Cardiac muscle cell (in vitro differentiated cells and primary cell): ENCODE data around the gene NFE2L2. TPM values are rescaled to one million over a fixed set of nuclear protein-coding genes. Genes with fewer than 3 reads are reported as not detected.
"Not testable (repeated sequence)": the region's sequence is repeated elsewhere in the genome, so short reads cannot be mapped to it uniquely, and the experiment has no call there.

Experiments used
- DNase-seq, 2 donors: peaks; one replicate each; pipeline versions ENCODE4 v3.0.0 to v3.0.0-alpha.2; 2010 to 2017; ENCODE audit warnings: low read depth in 1 of 2, low spot score in 1 of 2
- H3K27ac ChIP-seq: fragments of 200-600 bp; sonication (generic); 2 replicates; pipeline ENCODE4 v1.5.1; 2016
- H3K27me3 ChIP-seq: fragments of 200-600 bp; sonication (generic); 2 replicates; pipeline ENCODE4 v1.6.0; 2016; ENCODE audit warnings: control low read depth
- H3K36me3 ChIP-seq: fragments of 200-600 bp; sonication (generic); 2 replicates; pipeline ENCODE4 v1.5.1; 2016; ENCODE audit warnings: control low read depth
- H3K4me1 ChIP-seq: fragments of 200-600 bp; sonication (generic); 2 replicates; pipeline ENCODE4 v1.8.1; 2017; ENCODE audit warnings: low read depth, mild to moderate bottlenecking, mixed run types
- H3K4me3 ChIP-seq: fragments of 200-600 bp; sonication (generic); 2 replicates; pipeline ENCODE4 v1.5.1; 2016; ENCODE audit warnings: mild to moderate bottlenecking
- H3K9me3 ChIP-seq: fragments of 200-600 bp; sonication (generic); 2 replicates; pipeline ENCODE4 v1.5.1; 2017; ENCODE audit warnings: low read depth, mild to moderate bottlenecking, control low read depth
- CTCF ChIP-seq: IDR thresholded peaks from 2 replicates; pipeline ENCODE4 v1.5.1; 2012; ENCODE audit warnings: low read depth, mild to moderate bottlenecking, low read length
- polyA plus RNA-seq: library from polyadenylated mRNA; unstranded; fragments of >200 nt; fragmentation: Nextera tagmentation; extraction: Ambion mirVana; gene quantifications from 2 replicates; pipeline ENCODE4 v1.2.1, GENCODE V29; 2016
- total RNA-seq: library from RNA; depleted of rRNA; stranded (reverse); fragments of >200 nt; gene quantifications from 2 replicates; pipeline ENCODE4 v1.2.3, GENCODE V29; 2016

Gene NFE2L2
- total and polyA plus RNA-seq, 2 experiments from 2014 or later: 70.0 to 90.5 TPM

DNA sequence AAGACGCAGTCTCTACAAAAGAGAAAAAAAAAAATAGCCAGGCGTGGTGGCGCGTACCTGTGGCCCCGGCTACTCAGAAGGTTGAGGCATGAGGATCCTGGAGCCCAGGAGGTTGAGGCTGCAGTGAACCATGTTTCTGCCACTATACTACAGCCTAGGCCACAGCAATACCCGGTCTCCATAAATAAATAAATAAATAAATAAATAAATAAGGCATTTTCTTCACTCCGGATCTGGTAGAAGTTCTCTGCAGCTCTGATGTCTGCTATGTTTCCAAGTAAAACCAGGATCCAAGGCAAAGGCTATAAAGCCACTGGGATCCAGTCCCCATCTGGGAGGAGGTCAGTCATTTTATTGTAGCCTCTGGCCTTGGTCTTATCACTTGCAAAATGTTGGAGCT lies 15.5 kb downstream of the NFE2L2 start:
- H3K27ac ChIP-seq: no peak overlapping the region

GRCh38 chr2:177247693-177248262 lies 16.7 kb downstream of the NFE2L2 start:
- H3K36me3 ChIP-seq: no peaks in the 10 kb centered on the region
- peaks cover 8% of the 10 kb centered on the region for H3K4me1 ChIP-seq
- H3K9me3 ChIP-seq: no peaks in the 10 kb centered on the region
- DNase-seq: no peak
- H3K27ac ChIP-seq: peak overlapping the region; percentile 34
- H3K27me3 ChIP-seq: no peaks in the 10 kb centered on the region
- H3K4me3 ChIP-seq: no peak overlapping the region
- TF ChIP-seq CTCF: no peak

More for the DNA sequence above, 15.5 kb downstream of the NFE2L2 start:
- no peak for TF ChIP-seq CTCF
- Histone ChIP-seq H3K4me3 (no peak overlapping the region), H3K9me3 (no peaks in the 10 kb centered on the region), H3K27me3 (no peaks in the 10 kb centered on the region), H3K36me3 (no peaks in the 10 kb centered on the region), H3K4me1 (peaks cover 8% of the 10 kb centered on the region)
- no peak for DNase-seq

DNA sequence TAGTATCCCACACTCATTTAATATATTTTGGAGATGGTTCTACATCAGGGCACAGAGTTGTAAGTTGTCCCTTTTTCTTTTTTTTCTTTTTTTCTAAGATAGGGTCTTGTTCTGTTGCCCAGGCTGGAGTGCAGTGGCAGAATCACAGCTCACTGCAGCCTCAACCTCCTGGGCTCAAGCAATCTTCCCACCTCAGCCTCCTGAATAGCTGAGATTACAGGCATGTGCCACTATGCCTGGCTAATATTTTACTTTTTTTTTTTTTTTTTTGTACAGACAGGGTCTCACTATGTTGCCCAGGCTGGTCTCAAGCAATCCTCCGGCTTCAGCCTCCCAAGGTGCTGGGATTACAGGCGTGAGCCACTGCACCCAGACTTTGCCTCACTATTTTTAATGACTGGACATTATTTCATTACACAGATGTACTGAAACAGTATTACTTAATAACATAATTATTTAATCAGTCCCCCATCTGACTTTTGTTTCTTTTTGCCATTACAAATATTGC lies 17.9 kb downstream of the NFE2L2 start:
- not testable (repeated sequence) for H3K36me3 ChIP-seq, H3K27ac ChIP-seq, DNase-seq, H3K27me3 ChIP-seq, H3K4me3 ChIP-seq, H3K9me3 ChIP-seq
- H3K4me1 ChIP-seq: peaks cover 13% of the 10 kb centered on the region

GRCh38 chr2:177246000-177246399 lies 18.5 kb downstream of the NFE2L2 start:
- H3K27me3 ChIP-seq: no peaks in the 10 kb centered on the region
- TF ChIP-seq CTCF: no peak
- peak overlapping the region; percentile 66 for H3K27ac ChIP-seq
- no peaks in the 10 kb centered on the region for H3K36me3 ChIP-seq
- DNase-seq: no peak
- H3K4me3 ChIP-seq: no peak overlapping the region
- H3K4me1 ChIP-seq: peaks cover 13% of the 10 kb centered on the region
- no peaks in the 10 kb centered on the region for H3K9me3 ChIP-seq

- Histone ChIP-seq H3K4me3 (no peak overlapping the region), H3K4me1 (peaks cover 13% of the 10 kb centered on the region), H3K27ac (peak overlapping the region; percentile 7), H3K36me3 (no peaks in the 10 kb centered on the region), H3K9me3 (no peaks in the 10 kb centered on the region), H3K27me3 (no peaks in the 10 kb centered on the region)
- no peak for TF ChIP-seq CTCF
- peak in 1 of 2 donors; percentile 53 for DNase-seq
Measured at GRCh38 chr2:177245010-177245422, 19.5 kb downstream of the NFE2L2 start.

DNA sequence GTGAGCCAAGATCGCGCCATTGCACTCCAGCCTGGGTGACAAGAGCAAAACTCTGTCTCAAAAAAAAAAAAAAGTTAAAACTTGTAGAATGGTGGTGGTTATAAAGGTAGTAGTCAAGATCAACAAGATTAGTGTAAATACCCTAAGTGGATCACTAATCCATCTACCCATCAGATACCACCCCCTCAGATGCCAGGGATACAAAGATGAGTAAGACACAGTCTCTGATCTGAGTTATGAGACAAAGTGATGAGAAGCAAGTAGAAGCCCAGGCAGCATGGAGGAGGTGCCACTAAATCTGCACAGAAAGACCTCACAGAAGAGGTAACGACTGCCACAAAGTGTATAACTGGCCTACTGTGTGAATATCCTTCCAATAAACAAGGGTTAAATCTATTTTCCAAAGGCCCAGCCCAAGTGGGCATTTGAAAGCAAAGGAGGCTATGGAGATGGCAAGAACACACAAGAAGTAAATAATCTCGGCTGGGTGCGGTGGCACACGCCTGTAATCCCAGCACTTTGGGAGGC lies 20.2 kb downstream of the NFE2L2 start:
- Histone ChIP-seq H3K36me3 (no peaks in the 10 kb centered on the region), H3K9me3 (no peaks in the 10 kb centered on the region), H3K4me3 (no peak overlapping the region), H3K27me3 (no peaks in the 10 kb centered on the region), H3K4me1 (peaks cover 6% of the 10 kb centered on the region), H3K27ac (no peak overlapping the region)
- no peak for DNase-seq
- no peak for TF ChIP-seq CTCF
